Activated naive CD8-positive, alpha-beta T cell treated with anti-CD3 and anti-CD28 coated beads for 36 hours (primary cell): Measurements from ENCODE around the gene SLC16A10. TPM values are rescaled to one million over a fixed set of nuclear protein-coding genes. Genes with fewer than 3 reads are reported as not detected.

ENCODE experiments used
- DNase-seq: peaks from one replicate; pipeline ENCODE4 v3.0.0; 2021
- H3K27ac Mint-ChIP-seq: one replicate; pipeline ENCODE4 v1.8.0; 2022; ENCODE audit warnings: mild to moderate bottlenecking, moderate library complexity, mixed read lengths
- H3K27me3 Mint-ChIP-seq: one replicate; pipeline ENCODE4 v1.8.0; 2022; ENCODE audit warnings: mild to moderate bottlenecking, mixed read lengths
- H3K36me3 Mint-ChIP-seq: one replicate; pipeline ENCODE4 v1.8.0; 2021; ENCODE audit warnings: mild to moderate bottlenecking, mixed read lengths
- H3K4me1 Mint-ChIP-seq: one replicate; pipeline ENCODE4 v1.8.0; 2021; ENCODE audit warnings: mixed read lengths
- H3K4me3 Mint-ChIP-seq: one replicate; pipeline ENCODE4 v1.8.0; 2022; ENCODE audit warnings: mild to moderate bottlenecking, moderate library complexity, mixed read lengths
- H3K9me3 Mint-ChIP-seq: one replicate; pipeline ENCODE4 v1.8.0; 2022; ENCODE audit warnings: mixed read lengths
- total RNA-seq, 2 experiments: library from RNA; stranded (reverse); gene quantifications; one replicate each; pipeline ENCODE4 v1.2.3, GENCODE V29; 2021

SLC16A10 gene
- total RNA-seq, 2 experiments from 2014 or later, result 12.0 to 13.4 TPM

- H3K4me3 Mint-ChIP-seq, result no peak overlapping the region
- H3K27ac Mint-ChIP-seq, result no peak overlapping the region
- no peaks in the 10 kb centered on the region for H3K27me3 Mint-ChIP-seq
- H3K36me3 Mint-ChIP-seq, result peaks cover 82% of the 10 kb centered on the region
- H3K9me3 Mint-ChIP-seq, result peaks cover 17% of the 10 kb centered on the region
- no peak for DNase-seq
- peaks cover 11% of the 10 kb centered on the region for H3K4me1 Mint-ChIP-seq
Measured at GRCh38 chr6:111278731-111279130, 191.4 kb downstream of the SLC16A10 start.

- no peaks in the 10 kb centered on the region for H3K27me3 Mint-ChIP-seq
- no peak overlapping the region for H3K4me3 Mint-ChIP-seq
- peaks cover 8% of the 10 kb centered on the region for H3K9me3 Mint-ChIP-seq
- DNase-seq, result no peak
- peaks cover 6% of the 10 kb centered on the region for H3K4me1 Mint-ChIP-seq
- H3K27ac Mint-ChIP-seq, result no peak overlapping the region
- H3K36me3 Mint-ChIP-seq, result peaks cover 68% of the 10 kb centered on the region
Measured at GRCh38 chr6:111280445-111280955, 193.2 kb downstream of the SLC16A10 start.

Other genes with a start within 250 kb of the SLC16A10 start
- gene AMD1, start 212.7 kb upstream of the SLC16A10 start, total RNA-seq, result 100 to 1,000 TPM; 113 to 117 TPM
- gene GTF3C6, start 128.8 kb upstream of the SLC16A10 start, total RNA-seq, result 100 to 1,000 TPM; 145 to 147 TPM
- 10 to 100 TPM; 75.0 to 75.3 TPM for gene RPF2, start 105.5 kb upstream of the SLC16A10 start, total RNA-seq